HepG2 (cell line): ENCODE measurements around the gene EEF1AKMT3. TPM values are rescaled to one million over a fixed set of nuclear protein-coding genes. Genes with fewer than 3 reads are reported as not detected.

Source experiments
- FUBP1 ChIP-seq: sonication (generic); formaldehyde crosslinking; IDR thresholded peaks from 2 replicates; pipeline ENCODE4 v1.5.1; 2020; ENCODE audit warnings: missing genetic modification reagents, mild to moderate bottlenecking, borderline replicate concordance
- HCFC1 ChIP-seq: fragments of 150-350 bp; IDR thresholded peaks from 2 replicates; pipeline ENCODE4 v1.6.1; 2014; ENCODE audit warnings: low read depth, low read length
- RARA ChIP-seq: IDR thresholded peaks from 2 replicates; pipeline ENCODE4 v1.6.1; 2016; ENCODE audit warnings: missing genetic modification reagents, missing compliant biosample characterization
- RFX1 ChIP-seq: fragments of 450-650 bp; IDR thresholded peaks from 2 replicates; pipeline ENCODE4 v1.6.1; 2017
- U2AF1 ChIP-seq: fragments of 200-400 bp; formaldehyde crosslinking; optimal IDR thresholded peaks from 2 replicates; pipeline ENCODE3; 2017; ENCODE audit warnings: mild to moderate bottlenecking, low read depth, low read length
- ZMYM3 ChIP-seq: sonication (generic); formaldehyde crosslinking; IDR thresholded peaks from 2 replicates; pipeline ENCODE4 v1.5.1; 2020; ENCODE audit warnings: mild to moderate bottlenecking, missing genetic modification reagents
- ZNF143 ChIP-seq: sonication (generic); formaldehyde crosslinking; IDR thresholded peaks from 2 replicates; pipeline ENCODE4 v1.4.0; 2020; ENCODE audit warnings: missing genetic modification reagents
- ZNF318 ChIP-seq: sonication (generic); formaldehyde crosslinking; IDR thresholded peaks from 2 replicates; pipeline ENCODE4 v1.4.0; 2020; ENCODE audit warnings: mild to moderate bottlenecking, missing genetic modification reagents
- ZNF460 ChIP-seq: sonication (generic); formaldehyde crosslinking; IDR thresholded peaks from 2 replicates; pipeline ENCODE4 v1.5.1; 2020; ENCODE audit warnings: missing genetic modification reagents, mild to moderate bottlenecking, borderline replicate concordance
- ZNF768 ChIP-seq: sonication (generic); formaldehyde crosslinking; IDR thresholded peaks from 2 replicates; pipeline ENCODE4 v1.4.0; 2020; ENCODE audit warnings: missing genetic modification reagents
- polyA plus RNA-seq, 8 experiments: library from polyadenylated mRNA; depleted of rRNA in 3 of 8; stranded (reverse) in 7 of 8; unstranded in 1 of 8; fragments of >200 nt; fragmentation: Illumina TruSeq in 4 of 8; extraction: Trizol in 4 of 8; gene quantifications; 2 replicates each; pipeline versions ENCODE4 v1.2.1 to v1.2.3, GENCODE V29; 2011 to 2016; ENCODE audit warnings: low read depth in 4 of 8, missing spikeins in 1 of 8, mixed read lengths in 1 of 8; ENCODE audit not compliant: insufficient read depth in 1 of 8
- total RNA-seq, 5 experiments: library from RNA; depleted of rRNA; stranded (reverse); fragments of >200 nt; fragmentation: Illumina TruSeq; extraction: Trizol; gene quantifications; 2 replicates each; pipeline ENCODE4 v1.2.3, GENCODE V29; 2016; ENCODE audit warnings: low read depth in 1 of 5
- TF ChIP-seq, protein P1 (sequence below): sonication (generic); formaldehyde crosslinking; IDR thresholded peaks from 2 replicates; pipeline ENCODE4 v1.5.1; 2020; ENCODE audit warnings: mild to moderate bottlenecking, missing genetic modification reagents, borderline replicate concordance

The EEF1AKMT3 gene
- total and polyA plus RNA-seq, 2 of the 13 experiments (the other 11 are each of a cell fraction or from before 2014, with no cell fraction given) = 4.7 to 11.4 TPM

DNA sequence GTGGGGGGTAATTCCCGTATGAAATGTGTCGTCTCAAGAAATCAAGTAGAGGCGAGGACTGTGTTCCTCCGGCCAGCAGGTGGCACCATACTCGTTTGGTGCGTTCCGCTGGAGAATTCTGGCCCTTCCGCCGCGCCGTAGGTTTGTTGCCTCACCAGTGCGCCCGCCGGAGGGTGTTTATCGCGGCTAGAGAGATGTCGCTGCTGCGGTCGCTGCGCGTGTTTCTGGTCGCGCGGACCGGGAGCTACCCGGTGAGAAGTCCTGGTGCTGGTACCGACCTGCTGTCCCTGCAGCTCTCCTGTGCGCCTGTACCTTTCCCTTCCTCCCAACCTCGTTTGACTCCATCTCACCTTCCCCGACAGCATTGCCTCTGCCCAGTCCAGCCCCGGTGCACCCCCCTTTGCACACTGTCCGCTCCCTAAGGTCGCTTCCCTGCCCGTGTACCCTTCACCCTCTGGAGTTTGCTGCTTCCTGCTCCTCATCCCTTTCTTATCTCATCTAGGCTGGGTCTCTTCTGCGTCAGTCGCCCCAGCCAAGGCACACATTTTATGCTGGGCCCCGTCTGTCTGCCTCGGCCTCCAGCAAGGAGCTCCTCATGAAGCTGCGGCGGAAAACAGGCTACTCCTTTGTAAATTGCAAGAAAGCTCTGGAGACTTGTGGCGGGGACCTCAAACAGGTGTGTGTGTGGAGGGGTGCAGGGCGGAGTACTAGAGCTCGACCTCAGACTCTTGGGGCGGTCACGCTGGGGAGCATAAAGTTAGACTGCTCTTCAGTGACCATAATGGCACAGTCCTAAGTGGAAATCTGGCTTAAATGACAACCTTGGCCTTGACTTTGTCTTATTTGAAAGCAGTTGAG is 10.4 kb downstream of the EEF1AKMT3 start, which contains the start of gene TSFM (continued):
- 0 out of 2 replicates have a peak, but pooled peaks have one; percentile 50 for TF ChIP-seq ZNF318
- TF ChIP-seq HCFC1 = peak; percentile 64; the same call in 1 of the 2 replicates
- TF ChIP-seq RFX1 = no peak
- peak; percentile 69 for TF ChIP-seq ZNF143 (CRISPR knock-in tag)
- peak; percentile 66; the same call in 1 of the 2 replicates for TF ChIP-seq ZNF768 (CRISPR knock-in tag)
- peak; percentile 32 for TF ChIP-seq RARA (CRISPR knock-in tag)
- no peak; the same call in 1 of the 2 replicates for TF ChIP-seq ZNF460 (CRISPR knock-in tag)
- TF ChIP-seq, protein P1, sequence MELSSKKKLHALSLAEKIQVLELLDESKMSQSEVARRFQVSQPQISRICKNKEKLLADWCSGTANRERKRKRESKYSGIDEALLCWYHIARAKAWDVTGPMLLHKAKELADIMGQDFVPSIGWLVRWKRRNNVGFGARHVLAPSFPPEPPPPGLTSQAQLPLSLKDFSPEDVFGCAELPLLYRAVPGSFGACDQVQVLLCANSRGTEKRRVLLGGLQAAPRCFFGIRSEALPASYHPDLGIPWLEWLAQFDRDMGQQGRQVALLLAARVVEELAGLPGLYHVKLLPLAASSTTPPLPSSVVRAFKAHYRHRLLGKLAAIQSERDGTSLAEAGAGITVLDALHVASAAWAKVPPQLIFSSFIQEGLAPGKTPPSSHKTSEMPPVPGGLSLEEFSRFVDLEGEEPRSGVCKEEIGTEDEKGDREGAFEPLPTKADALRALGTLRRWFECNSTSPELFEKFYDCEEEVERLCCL (CRISPR knock-in tag) = no peak
- TF ChIP-seq FUBP1 (CRISPR knock-in tag) = no peak
- no peak for TF ChIP-seq ZMYM3 (CRISPR knock-in tag)
- TF ChIP-seq U2AF1 = no peak
